Measurements from ENCODE around the gene SCN10A.

Gene SCN10A

GRCh38 chr3:38713121-38713520 is 102.9 kb downstream of the SCN10A start:
- H3K27me3 ChIP-seq (ENCODE audit: low read depth, low read length): peaks cover 35% of the 10 kb centered on the region
- H3K9ac ChIP-seq (ENCODE audit: low read length): no peak overlapping the region
- no peaks in the 10 kb centered on the region for H3K4me1 ChIP-seq (ENCODE audit: low read length)
- TF ChIP-seq CTCF (IDR thresholded peaks at IDR 0.05; ENCODE audit: low read depth, low read length) (no peak), EZH2phosphoT487 (IDR thresholded peaks at IDR 0.05; ENCODE audit: low read depth) (no peak)
- H3K4me3 ChIP-seq (ENCODE audit: low read length): no peak overlapping the region
- H3K4me2 ChIP-seq (ENCODE audit: low read length): no peak overlapping the region
- H2AFZ ChIP-seq (ENCODE audit: low read depth, low read length): no peak overlapping the region
- no peaks in the 10 kb centered on the region for H3K79me2 ChIP-seq (ENCODE audit: low read length)
- no peak overlapping the region for H3K27ac ChIP-seq (ENCODE audit: low read length)
- no peaks in the 10 kb centered on the region for H4K20me1 ChIP-seq (ENCODE audit: insufficient read depth, low read length)
- no peaks in the 10 kb centered on the region for H3K36me3 ChIP-seq (replicated peaks; ENCODE audit: low read depth, low read length)
- H3K9me3 ChIP-seq (ENCODE audit: insufficient read depth, low read length): no peaks in the 10 kb centered on the region

- H3K9ac ChIP-seq (ENCODE audit: low read length): no peak overlapping the region
- H3K79me2 ChIP-seq (ENCODE audit: low read length): no peaks in the 10 kb centered on the region
- H3K4me1 ChIP-seq (ENCODE audit: low read length): no peaks in the 10 kb centered on the region
- TF ChIP-seq EZH2phosphoT487 (IDR thresholded peaks at IDR 0.05; ENCODE audit: low read depth) (no peak), CTCF (IDR thresholded peaks at IDR 0.05; ENCODE audit: low read depth, low read length) (no peak)
- no peak overlapping the region for H2AFZ ChIP-seq (ENCODE audit: low read depth, low read length)
- H3K27ac ChIP-seq (ENCODE audit: low read length): no peak overlapping the region
- H4K20me1 ChIP-seq (ENCODE audit: insufficient read depth, low read length): no peaks in the 10 kb centered on the region
- no peak overlapping the region for H3K4me2 ChIP-seq (ENCODE audit: low read length)
- no peaks in the 10 kb centered on the region for H3K36me3 ChIP-seq (replicated peaks; ENCODE audit: low read depth, low read length)
- H3K27me3 ChIP-seq (ENCODE audit: low read depth, low read length): peaks cover 29% of the 10 kb centered on the region
- H3K4me3 ChIP-seq (ENCODE audit: low read length): no peak overlapping the region
- H3K9me3 ChIP-seq (ENCODE audit: insufficient read depth, low read length): no peaks in the 10 kb centered on the region
Observed at GRCh38 chr3:38711321-38711720, 104.7 kb downstream of the SCN10A start.

- H4K20me1 ChIP-seq (ENCODE audit: insufficient read depth, low read length): no peaks in the 10 kb centered on the region
- TF ChIP-seq CTCF (IDR thresholded peaks at IDR 0.05; ENCODE audit: low read depth, low read length) (peak; percentile 50), EZH2phosphoT487 (IDR thresholded peaks at IDR 0.05; ENCODE audit: low read depth) (no peak)
- no peak overlapping the region for H3K27ac ChIP-seq (ENCODE audit: low read length)
- no peak overlapping the region for H3K9ac ChIP-seq (ENCODE audit: low read length)
- no peak overlapping the region for H3K4me2 ChIP-seq (ENCODE audit: low read length)
- peaks cover 31% of the 10 kb centered on the region for H3K27me3 ChIP-seq (ENCODE audit: low read depth, low read length)
- no peak overlapping the region for H3K4me3 ChIP-seq (ENCODE audit: low read length)
- no peaks in the 10 kb centered on the region for H3K9me3 ChIP-seq (ENCODE audit: insufficient read depth, low read length)
- no peaks in the 10 kb centered on the region for H3K36me3 ChIP-seq (replicated peaks; ENCODE audit: low read depth, low read length)
- H3K79me2 ChIP-seq (ENCODE audit: low read length): no peaks in the 10 kb centered on the region
- no peaks in the 10 kb centered on the region for H3K4me1 ChIP-seq (ENCODE audit: low read length)
- no peak overlapping the region for H2AFZ ChIP-seq (ENCODE audit: low read depth, low read length)
Observed at GRCh38 chr3:38707730-38708129, 108.3 kb downstream of the SCN10A start.

- Histone ChIP-seq H3K4me3 (ENCODE audit: low read length) (no peak overlapping the region), H3K36me3 (replicated peaks; ENCODE audit: low read depth, low read length) (no peaks in the 10 kb centered on the region), H3K79me2 (ENCODE audit: low read length) (no peaks in the 10 kb centered on the region), H2AFZ (ENCODE audit: low read depth, low read length) (no peak overlapping the region), H3K27ac (ENCODE audit: low read length) (no peak overlapping the region), H3K4me1 (ENCODE audit: low read length) (no peaks in the 10 kb centered on the region), H3K9me3 (ENCODE audit: insufficient read depth, low read length) (no peaks in the 10 kb centered on the region), H4K20me1 (ENCODE audit: insufficient read depth, low read length) (no peaks in the 10 kb centered on the region), H3K4me2 (ENCODE audit: low read length) (no peak overlapping the region), H3K27me3 (ENCODE audit: low read depth, low read length) (peaks cover 31% of the 10 kb centered on the region), H3K9ac (ENCODE audit: low read length) (no peak overlapping the region)
- TF ChIP-seq EZH2phosphoT487 (IDR thresholded peaks at IDR 0.05; ENCODE audit: low read depth) (no peak), CTCF (IDR thresholded peaks at IDR 0.05; ENCODE audit: low read depth, low read length) (no peak)
Observed at GRCh38 chr3:38706961-38707360, 109.1 kb downstream of the SCN10A start.

Data from OCI-LY3 (cell line).